Measurements from ENCODE around the gene WDR45. TPM values are rescaled to one million over a fixed set of nuclear protein-coding genes. Genes with fewer than 3 reads are reported as not detected.
A peak's percentile ranks its signal among the peaks of the same experiment; 100 is the strongest.
"Not testable (repeated sequence)": the region's sequence is repeated elsewhere in the genome, so short reads cannot be mapped to it uniquely, and the experiment has no call there.

Gene WDR45
- 27.3 TPM for total RNA-seq
- 103 TPM for polyA plus RNA-seq
- long read RNA-seq, donor 1, partial matches to known transcripts, result 0 of 1 reads
- long read RNA-seq, donor 1, other reads (novel, unspliced or antisense), result 0 of 1 reads
- long read RNA-seq, donor 2, transcript WDR45-207 (11 exons, 1,639 nt), result major isoform, 9 of 12 reads
- long read RNA-seq, donor 2, partial matches to known transcripts, result 0 of 12 reads
- long read RNA-seq, donor 2, other reads (novel, unspliced or antisense), result 0 of 12 reads
- long read RNA-seq, donor 3, transcript WDR45-207 (11 exons, 1,639 nt), result major isoform, 9 of 13 reads
- long read RNA-seq, donor 3, partial matches to known transcripts, result 0 of 13 reads
- long read RNA-seq, donor 3, other reads (novel, unspliced or antisense), result 0 of 13 reads
- long read RNA-seq, donor 4, partial matches to known transcripts, result 0 of 6 reads
- long read RNA-seq, donor 4, other reads (novel, unspliced or antisense), result 0 of 6 reads
- long read RNA-seq, donor 5, transcript WDR45-207 (11 exons, 1,639 nt), result major isoform, 14 of 17 reads
- long read RNA-seq, donor 5, partial matches to known transcripts, result 0 of 17 reads
- long read RNA-seq, donor 5, other reads (novel, unspliced or antisense), result 0 of 17 reads
- long read RNA-seq, donor 6, partial matches to known transcripts, result 0 of 6 reads
- long read RNA-seq, donor 6, other reads (novel, unspliced or antisense), result 0 of 6 reads
- long read RNA-seq, donor 7, transcript WDR45-207 (11 exons, 1,639 nt), result major isoform, 7 of 11 reads
- long read RNA-seq, donor 7, partial matches to known transcripts, result 0 of 11 reads
- long read RNA-seq, donor 7, other reads (novel, unspliced or antisense), result 0 of 11 reads
- long read RNA-seq, donor 8, partial matches to known transcripts, result 0 of 4 reads
- long read RNA-seq, donor 8, other reads (novel, unspliced or antisense), result 0 of 4 reads
- long read RNA-seq, donor 9, transcript WDR45-207 (11 exons, 1,639 nt), result major isoform, 7 of 10 reads
- long read RNA-seq, donor 9, partial matches to known transcripts, result 0 of 10 reads
- long read RNA-seq, donor 9, other reads (novel, unspliced or antisense), result 0 of 10 reads
- long read RNA-seq, donor 10, transcript WDR45-207 (11 exons, 1,639 nt), result major isoform, 8 of 10 reads
- long read RNA-seq, donor 10, partial matches to known transcripts, result 0 of 10 reads
- long read RNA-seq, donor 10, other reads (novel, unspliced or antisense), result 0 of 10 reads

GRCh38 chrX:49079489-49080428 is at the start of gene WDR45:
Gene WDR45, minus strand, starts transcription at chrX:49079887. Its CDS starts 1,792 bp downstream, at chrX:49078095.
- WGBS, result 2% methylated on average over 55 of the region's 55 CpGs
- peaks cover 8 to 17% of the 10 kb centered on the region in 2 donors for H3K36me3 ChIP-seq (ENCODE audit: control insufficient read depth in 2 of 2, insufficient read depth in 2 of 2, low read length in 1 of 2)

DNA sequence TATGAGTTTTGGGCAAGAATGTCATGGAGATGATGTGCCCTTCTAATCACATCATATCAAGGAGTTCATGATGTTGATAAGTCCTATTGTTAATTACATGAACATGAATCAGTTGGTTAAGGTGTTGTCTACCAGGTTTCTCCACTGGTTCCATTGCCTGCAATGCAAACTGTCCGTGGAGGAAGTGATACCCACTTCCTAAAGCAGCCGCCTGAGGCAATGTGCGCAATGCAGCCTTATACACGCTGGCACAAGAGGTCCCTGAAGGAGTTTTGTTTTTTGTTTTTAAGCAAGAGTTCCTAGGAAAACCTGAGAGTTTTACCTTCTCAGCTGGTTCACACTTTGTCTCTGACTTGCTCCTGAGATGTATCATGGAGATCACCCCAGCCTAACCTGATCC is 49.7 kb upstream of the WDR45 start:
- no peak overlapping the region for H3K27ac ChIP-seq (ENCODE audit: low read depth in 1 of 2, low read length in 1 of 2)
- H3K4me1 ChIP-seq (ENCODE audit: control insufficient read depth in 2 of 2, insufficient read depth in 2 of 2, low read length in 2 of 2), result no peaks in the 10 kb centered on the region
- WGBS, result 36% methylated on average over 4 of the region's 4 CpGs
- H3K9me3 ChIP-seq (ENCODE audit: control insufficient read depth in 2 of 2, insufficient read depth in 1 of 2, low read length in 1 of 2), result no peaks in the 10 kb centered on the region
- no peak overlapping the region for H3K4me3 ChIP-seq (ENCODE audit: low read length in 2 of 2)
- H3K36me3 ChIP-seq (ENCODE audit: control insufficient read depth in 2 of 2, insufficient read depth in 2 of 2, low read length in 1 of 2), result no peaks in the 10 kb centered on the region
- H3K27me3 ChIP-seq (ENCODE audit: control insufficient read depth in 2 of 2, insufficient read depth in 1 of 2, low read length in 1 of 2), result no peaks in the 10 kb centered on the region
- DNase-seq (ENCODE audit: low read depth in 6 of 9, low spot score in 9 of 9), result peak in 2 of 9 donors; percentile 4 to 21

More at GRCh38 chrX:49079489-49080428, at the start of gene WDR45:
- Histone ChIP-seq H3K4me1 (ENCODE audit: control insufficient read depth in 2 of 2, insufficient read depth in 2 of 2, low read length in 2 of 2) (peaks cover 4 to 7% of the 10 kb centered on the region in 2 donors), H3K4me3 (ENCODE audit: low read length in 2 of 2) (peak within 1 kb of the TSS; percentile 74 to 75), H3K27ac (ENCODE audit: low read depth in 1 of 2, low read length in 1 of 2) (peak within 1 kb of the TSS; percentile 88 to 95), H3K9me3 (ENCODE audit: control insufficient read depth in 2 of 2, insufficient read depth in 1 of 2, low read length in 1 of 2) (peaks cover 0 to 8% of the 10 kb centered on the region in 2 donors), H3K27me3 (ENCODE audit: control insufficient read depth in 2 of 2, insufficient read depth in 1 of 2, low read length in 1 of 2) (no peaks in the 10 kb centered on the region)
- peak in 7 of 9 donors; percentile 26 to 77 (median 51) for DNase-seq (ENCODE audit: low read depth in 6 of 9, low spot score in 9 of 9)

DNA sequence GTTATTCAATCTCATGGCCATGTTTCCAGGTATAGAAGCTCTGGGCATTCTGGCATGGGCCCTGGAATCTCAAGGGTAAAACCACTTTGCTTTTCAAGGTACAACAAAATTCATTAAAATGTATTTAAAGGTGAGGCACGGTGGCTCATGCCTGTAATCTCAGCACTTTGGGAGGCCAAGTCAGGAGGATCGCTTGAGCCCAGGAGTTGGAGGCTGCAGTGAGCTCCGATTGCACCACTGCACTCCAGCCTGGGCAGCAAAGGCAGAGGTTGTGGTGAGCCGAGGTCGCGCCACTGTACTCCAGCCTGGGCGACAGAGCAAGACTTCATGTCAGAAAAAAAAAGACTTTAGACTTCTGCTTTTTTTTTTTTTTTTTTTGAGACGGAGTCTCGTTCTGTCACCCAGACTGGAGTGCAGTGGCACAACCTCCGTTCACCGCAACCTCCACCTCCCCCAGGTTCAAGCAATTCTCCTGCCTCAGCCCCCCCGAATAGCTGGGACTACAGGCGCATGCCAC is 48.1 kb upstream of the WDR45 start:
- not testable (repeated sequence) for H3K27ac ChIP-seq (ENCODE audit: low read depth in 1 of 2, low read length in 1 of 2); H3K36me3 ChIP-seq (ENCODE audit: control insufficient read depth in 2 of 2, insufficient read depth in 2 of 2, low read length in 1 of 2); H3K27me3 ChIP-seq (ENCODE audit: control insufficient read depth in 2 of 2, insufficient read depth in 1 of 2, low read length in 1 of 2); H3K9me3 ChIP-seq (ENCODE audit: control insufficient read depth in 2 of 2, insufficient read depth in 1 of 2, low read length in 1 of 2); H3K4me3 ChIP-seq (ENCODE audit: low read length in 2 of 2); DNase-seq (ENCODE audit: low read depth in 6 of 9, low spot score in 9 of 9); H3K4me1 ChIP-seq (ENCODE audit: control insufficient read depth in 2 of 2, insufficient read depth in 2 of 2, low read length in 2 of 2)
- 53% methylated on average over 13 of the region's 13 CpGs for WGBS

DNA sequence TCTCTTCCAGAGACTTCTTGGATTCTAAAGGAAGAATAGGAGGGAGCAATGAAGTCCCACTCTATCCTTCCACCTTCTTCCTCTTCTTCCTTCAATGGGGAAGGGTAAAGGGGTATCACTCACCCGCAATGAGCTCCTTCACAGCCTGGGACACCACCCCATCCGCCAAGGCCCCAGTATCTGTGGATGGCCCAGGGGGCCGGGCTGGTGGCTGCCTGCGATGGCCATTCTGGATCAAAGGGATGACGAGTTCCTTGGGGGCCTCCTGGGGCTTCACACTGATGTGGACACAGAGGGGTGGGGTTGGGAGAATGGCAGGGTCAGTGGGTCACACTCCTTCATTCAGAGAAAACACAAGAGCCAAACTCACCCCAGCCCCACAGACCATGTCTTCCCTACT is 42.8 kb upstream of the WDR45 start:
- Histone ChIP-seq H3K36me3 (ENCODE audit: control insufficient read depth in 2 of 2, insufficient read depth in 2 of 2, low read length in 1 of 2) (peaks cover 14 to 18% of the 10 kb centered on the region in 2 donors), H3K4me3 (ENCODE audit: low read length in 2 of 2) (peak overlapping the region; percentile 82 to 83), H3K27me3 (ENCODE audit: control insufficient read depth in 2 of 2, insufficient read depth in 1 of 2, low read length in 1 of 2) (no peaks in the 10 kb centered on the region), H3K4me1 (ENCODE audit: control insufficient read depth in 2 of 2, insufficient read depth in 2 of 2, low read length in 2 of 2) (peaks cover 6 to 9% of the 10 kb centered on the region in 2 donors), H3K27ac (ENCODE audit: low read depth in 1 of 2, low read length in 1 of 2) (no peak overlapping the region), H3K9me3 (ENCODE audit: control insufficient read depth in 2 of 2, insufficient read depth in 1 of 2, low read length in 1 of 2) (no peaks in the 10 kb centered on the region)
- WGBS, result 97% methylated on average over 5 of the region's 5 CpGs
- DNase-seq (ENCODE audit: low read depth in 6 of 9, low spot score in 9 of 9), result no peak

- DNase-seq (ENCODE audit: low read depth in 6 of 9, low spot score in 9 of 9), result no peak
- Histone ChIP-seq H3K27ac (ENCODE audit: low read depth in 1 of 2, low read length in 1 of 2) (no peak overlapping the region), H3K9me3 (ENCODE audit: control insufficient read depth in 2 of 2, insufficient read depth in 1 of 2, low read length in 1 of 2) (no peaks in the 10 kb centered on the region), H3K27me3 (ENCODE audit: control insufficient read depth in 2 of 2, insufficient read depth in 1 of 2, low read length in 1 of 2) (no peaks in the 10 kb centered on the region), H3K4me3 (ENCODE audit: low read length in 2 of 2) (no peak overlapping the region), H3K36me3 (ENCODE audit: control insufficient read depth in 2 of 2, insufficient read depth in 2 of 2, low read length in 1 of 2) (peaks cover 31 to 40% of the 10 kb centered on the region in 2 donors), H3K4me1 (ENCODE audit: control insufficient read depth in 2 of 2, insufficient read depth in 2 of 2, low read length in 2 of 2) (peaks cover 6 to 9% of the 10 kb centered on the region in 2 donors)
- WGBS, result 96% methylated on average over 1 of the region's 1 CpG
Observed at GRCh38 chrX:49120091-49120490, 40.4 kb upstream of the WDR45 start.

DNA sequence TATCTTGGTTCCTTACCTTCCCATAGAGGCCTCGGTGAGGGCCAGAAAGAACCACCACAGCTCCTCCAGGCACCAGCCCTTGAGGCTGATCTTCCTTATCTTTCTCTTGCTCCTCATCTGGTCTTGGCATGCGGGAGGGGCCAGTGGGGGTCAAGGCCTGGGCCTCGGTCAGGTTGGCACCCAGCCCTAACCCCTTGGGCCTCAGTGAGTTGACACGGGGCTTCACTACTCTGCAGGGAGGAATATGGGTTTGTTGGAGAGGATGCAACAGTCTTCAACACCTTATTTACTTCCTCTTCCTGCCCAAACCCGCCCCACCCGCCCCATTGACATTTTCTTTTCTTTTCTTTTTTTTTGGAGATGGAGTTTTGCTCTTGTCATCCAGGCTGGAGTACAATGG is 37.9 kb upstream of the WDR45 start:
- peaks cover 42 to 56% of the 10 kb centered on the region in 2 donors for H3K36me3 ChIP-seq (ENCODE audit: control insufficient read depth in 2 of 2, insufficient read depth in 2 of 2, low read length in 1 of 2)
- peaks cover 1 to 3% of the 10 kb centered on the region in 2 donors for H3K4me1 ChIP-seq (ENCODE audit: control insufficient read depth in 2 of 2, insufficient read depth in 2 of 2, low read length in 2 of 2)
- no peak overlapping the region for H3K4me3 ChIP-seq (ENCODE audit: low read length in 2 of 2)
- no peak overlapping the region for H3K27ac ChIP-seq (ENCODE audit: low read depth in 1 of 2, low read length in 1 of 2)
- 92% methylated on average over 6 of the region's 6 CpGs for WGBS
- DNase-seq (ENCODE audit: low read depth in 6 of 9, low spot score in 9 of 9), result no peak
- no peaks in the 10 kb centered on the region for H3K9me3 ChIP-seq (ENCODE audit: control insufficient read depth in 2 of 2, insufficient read depth in 1 of 2, low read length in 1 of 2)
- H3K27me3 ChIP-seq (ENCODE audit: control insufficient read depth in 2 of 2, insufficient read depth in 1 of 2, low read length in 1 of 2), result no peaks in the 10 kb centered on the region

DNA sequence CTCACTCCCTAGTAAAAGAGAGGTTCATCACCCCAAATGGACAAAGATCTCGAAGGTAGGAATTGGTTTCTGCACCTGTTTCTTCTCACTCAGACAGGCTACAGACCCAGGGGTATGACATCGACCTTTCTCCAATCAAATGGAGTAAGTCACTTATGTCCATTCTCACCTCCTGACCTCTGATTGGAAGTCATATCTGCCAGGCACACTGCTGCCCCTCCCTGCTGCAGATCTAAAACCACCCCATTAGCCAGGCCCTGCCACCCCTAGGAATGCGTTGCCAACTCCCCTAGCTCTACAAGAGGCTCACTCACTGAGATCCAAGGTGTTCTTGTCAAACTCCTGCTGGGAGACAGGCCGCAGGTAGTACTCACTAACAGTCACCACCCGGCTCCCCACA is 37.0 kb upstream of the WDR45 start:
- Histone ChIP-seq H3K36me3 (ENCODE audit: control insufficient read depth in 2 of 2, insufficient read depth in 2 of 2, low read length in 1 of 2) (peaks cover 49 to 62% of the 10 kb centered on the region in 2 donors), H3K4me3 (ENCODE audit: low read length in 2 of 2) (no peak overlapping the region), H3K27me3 (ENCODE audit: control insufficient read depth in 2 of 2, insufficient read depth in 1 of 2, low read length in 1 of 2) (no peaks in the 10 kb centered on the region), H3K27ac (ENCODE audit: low read depth in 1 of 2, low read length in 1 of 2) (no peak overlapping the region), H3K9me3 (ENCODE audit: control insufficient read depth in 2 of 2, insufficient read depth in 1 of 2, low read length in 1 of 2) (no peaks in the 10 kb centered on the region), H3K4me1 (ENCODE audit: control insufficient read depth in 2 of 2, insufficient read depth in 2 of 2, low read length in 2 of 2) (no peaks in the 10 kb centered on the region)
- DNase-seq (ENCODE audit: low read depth in 6 of 9, low spot score in 9 of 9), result no peak
- WGBS, result 98% methylated on average over 5 of the region's 5 CpGs

DNA sequence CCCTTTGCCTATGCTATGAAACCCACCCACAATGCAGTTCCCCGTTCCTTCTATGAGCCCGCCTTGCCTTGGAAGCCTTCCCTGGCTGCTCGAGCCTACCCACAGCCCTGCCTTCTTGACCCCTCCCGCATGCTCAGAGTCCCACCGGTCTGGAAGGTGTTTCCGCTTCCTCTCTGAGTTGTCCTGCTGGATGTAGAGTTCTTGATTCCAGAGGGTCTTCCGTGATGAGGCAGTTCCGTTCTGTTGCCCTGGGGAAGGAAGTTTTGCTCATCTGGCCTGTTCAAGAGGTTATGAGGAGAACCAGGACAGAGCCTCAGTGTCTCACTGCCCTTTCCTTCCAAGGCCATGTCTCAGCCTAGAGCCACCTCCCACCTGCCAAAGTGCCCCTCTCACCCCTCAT is 36.4 kb upstream of the WDR45 start:
- Histone ChIP-seq H3K4me3 (ENCODE audit: low read length in 2 of 2) (no peak overlapping the region), H3K27ac (ENCODE audit: low read depth in 1 of 2, low read length in 1 of 2) (no peak overlapping the region), H3K4me1 (ENCODE audit: control insufficient read depth in 2 of 2, insufficient read depth in 2 of 2, low read length in 2 of 2) (no peaks in the 10 kb centered on the region), H3K9me3 (ENCODE audit: control insufficient read depth in 2 of 2, insufficient read depth in 1 of 2, low read length in 1 of 2) (no peaks in the 10 kb centered on the region), H3K36me3 (ENCODE audit: control insufficient read depth in 2 of 2, insufficient read depth in 2 of 2, low read length in 1 of 2) (peaks cover 46 to 59% of the 10 kb centered on the region in 2 donors), H3K27me3 (ENCODE audit: control insufficient read depth in 2 of 2, insufficient read depth in 1 of 2, low read length in 1 of 2) (no peaks in the 10 kb centered on the region)
- no peak for DNase-seq (ENCODE audit: low read depth in 6 of 9, low spot score in 9 of 9)
- WGBS, result 97% methylated on average over 8 of the region's 8 CpGs
